GM12878 (cell line): ENCODE measurements around the gene TRPM8. TPM values are rescaled to one million over a fixed set of nuclear protein-coding genes. Genes with fewer than 3 reads are reported as not detected.
A peak's percentile ranks its signal among the peaks of the same experiment; 100 is the strongest.

Experiments used
- BCLAF1 ChIP-seq: fragments of 450-650 bp; IDR thresholded peaks from 2 replicates; pipeline ENCODE4 v1.6.1; 2017; ENCODE audit warnings: antibody characterized with exemption, mild to moderate bottlenecking, moderate library complexity
- CHD4 ChIP-seq: fragments of 200-600 bp; sonication (generic); IDR thresholded peaks from 2 replicates; pipeline ENCODE4 v1.6.1; 2016; ENCODE audit warnings: mild to moderate bottlenecking
- CREB1 ChIP-seq: IDR thresholded peaks from 2 replicates; pipeline ENCODE4 v1.6.1; 2012; ENCODE audit warnings: low read depth, mild to moderate bottlenecking, inconsistent platforms
- CREM ChIP-seq: IDR thresholded peaks from 2 replicates; pipeline ENCODE4 v1.6.1; 2014; ENCODE audit warnings: antibody characterized with exemption, low read depth
- E4F1 ChIP-seq: fragments of 450-650 bp; IDR thresholded peaks from 2 replicates; pipeline ENCODE4 v1.6.1; 2018; ENCODE audit warnings: borderline replicate concordance, mild to moderate bottlenecking; ENCODE audit not compliant: partially characterized antibody
- IKZF1 ChIP-seq: fragments of 450-650 bp; conservative IDR thresholded peaks from 2 replicates; pipeline ENCODE4 v1.6.1; 2017; ENCODE audit warnings: antibody characterized with exemption, mild to moderate bottlenecking
- JUNB ChIP-seq: IDR thresholded peaks from 2 replicates; pipeline ENCODE4 v1.6.1; 2016; ENCODE audit warnings: antibody characterized with exemption, mild to moderate bottlenecking
- KDM1A ChIP-seq: fragments of 200-600 bp; sonication (generic); IDR thresholded peaks from 2 replicates; pipeline ENCODE4 v1.6.1; 2016; ENCODE audit warnings: borderline replicate concordance
- LARP7 ChIP-seq: fragments of 450-650 bp; IDR thresholded peaks from 2 replicates; pipeline ENCODE4 v1.6.1; 2017; ENCODE audit warnings: mild to moderate bottlenecking
- NR2F1 ChIP-seq: fragments of 450-650 bp; conservative IDR thresholded peaks from 2 replicates; pipeline ENCODE4 v1.6.1; 2017; ENCODE audit warnings: mild to moderate bottlenecking
- SMAD5 ChIP-seq: IDR thresholded peaks from 2 replicates; pipeline ENCODE4 v1.6.1; 2016; ENCODE audit warnings: antibody characterized with exemption, low read depth
- STAT1 ChIP-seq: fragments of 450-650 bp; conservative IDR thresholded peaks from 2 replicates; pipeline ENCODE4 v1.6.1; 2014; ENCODE audit warnings: antibody characterized with exemption, mild to moderate bottlenecking
- TARDBP ChIP-seq: IDR thresholded peaks from 2 replicates; pipeline ENCODE4 v1.6.1; 2016; ENCODE audit warnings: borderline replicate concordance
- polyA plus RNA-seq, 11 experiments: library from polyadenylated mRNA; depleted of rRNA in 4 of 11; unstranded in 6 of 11; stranded (reverse) in 5 of 11; fragments of >200 nt; fragmentation: Nextera tagmentation in 4 of 11; fragmentation: Illumina TruSeq in 1 of 11; extraction: Ambion mirVana in 4 of 11; extraction: Trizol in 1 of 11; gene quantifications; 1 replicate in 1 of 11; 2 replicates in 10 of 11; pipeline versions ENCODE4 v1.2.1 to v1.2.3, GENCODE V29; 2011 to 2016; ENCODE audit warnings: inconsistent platforms in 2 of 11, missing spikeins in 2 of 11, low read depth in 1 of 11
- total RNA-seq, 4 experiments: library from RNA; depleted of rRNA in 3 of 4; stranded (reverse); fragments of >200 nt in 3 of 4; fragmentation: Illumina TruSeq in 1 of 4; extraction: Trizol in 1 of 4; gene quantifications; 2 replicates each; pipeline versions ENCODE4 v1.2.1 to v1.2.3, GENCODE V29; 2013 to 2021

Gene TRPM8
- total and polyA plus RNA-seq, 10 of the 15 experiments (the other 5 are each of a cell fraction or from before 2014, with no cell fraction given) = 3.9 TPM; not detected in 9

- TF ChIP-seq BCLAF1 (no peak), STAT1 (no peak), KDM1A (no peak), TARDBP (no peak), E4F1 (no peak), CREB1 (no peak), SMAD5 (no peak), JUNB (no peak), IKZF1 (peak; percentile 52; the same call in 1 of the 2 replicates), CREM (no peak), NR2F1 (peak; percentile 85), CHD4 (no peak), LARP7 (no peak)
Observed at GRCh38 chr2:233940376-233941276, 23.5 kb downstream of the TRPM8 start (continued).
